Endothelial cell of umbilical vein (primary cell): ENCODE measurements around the gene GNAQ. TPM values are rescaled to one million over a fixed set of nuclear protein-coding genes. Genes with fewer than 3 reads are reported as not detected.

Experiments
- BruUV-seq: library from RNA; stranded (reverse); fragments of 400-500 nt; replicated peaks from 2 replicates; lab custom pipeline; 2021; lab: Mats Ljungman, UMichigan
- CTCF ChIA-PET: fragments of 300-600, 350-600 bp; sonication (Branson Sonifier 250); formaldehyde crosslinking; loops from one replicate; lab custom pipeline; 2021; ENCODE audit warnings: antibody characterized with exemption, inconsistent platforms; lab: Charles Lee
- POLR2A ChIA-PET: fragments of 300-600, 350-600 bp; sonication (Branson Sonifier 250); formaldehyde crosslinking; loops from one replicate; lab custom pipeline; 2021; ENCODE audit warnings: antibody characterized with exemption, inconsistent platforms; lab: Charles Lee
- DNase-seq: peaks from one replicate; pipeline ENCODE4 v3.0.0-alpha.2; 2011; ENCODE audit warnings: low read depth, low spot score
- FAIRE-seq: peaks from 2 replicates; lab custom pipeline; 2011; peaks lifted over from hg19 to GRCh38; lab: Jason Lieb, UNC
- H2AFZ ChIP-seq: 2 replicates; pipeline ENCODE4 v1.6.0; 2012; ENCODE audit warnings: low read depth, low read length, control low read depth, inconsistent platforms
- H3K27ac ChIP-seq: 2 replicates; pipeline ENCODE4 v1.5.1; 2011; ENCODE audit warnings: low read depth, mild to moderate bottlenecking, control low read depth, low read length, moderate library complexity; ENCODE audit not compliant: insufficient read depth
- H3K27me3 ChIP-seq, 2 experiments: 2 replicates each; pipeline versions ENCODE4 v1.6.0 to v1.6.1; 2011; ENCODE audit warnings: low read length in 2 of 2, mixed read lengths in 1 of 2; ENCODE audit not compliant: control insufficient read depth in 2 of 2, insufficient read depth in 2 of 2
- H3K36me3 ChIP-seq, 2 experiments: 2 replicates in 1 of 2; 3 replicates in 1 of 2; pipeline ENCODE4 v1.5.1; 2011; ENCODE audit warnings: low read length in 2 of 2, mild to moderate bottlenecking in 1 of 2, moderate library complexity in 1 of 2; ENCODE audit not compliant: control insufficient read depth in 2 of 2, insufficient read depth in 2 of 2; ENCODE audit errors: extremely low read depth in 1 of 2
- H3K4me1 ChIP-seq: 3 replicates; pipeline ENCODE4 v1.5.1; 2011; ENCODE audit warnings: mild to moderate bottlenecking, low read length; ENCODE audit not compliant: control insufficient read depth, insufficient read depth; ENCODE audit errors: extremely low read depth
- H3K4me2 ChIP-seq: 2 replicates; pipeline ENCODE4 v1.6.1; 2011; ENCODE audit warnings: low read length, control low read depth, mixed read lengths; ENCODE audit not compliant: insufficient read depth
- H3K4me3 ChIP-seq, 3 experiments: fragments of 200-600 bp in 1 of 3; sonication (generic), shearing (Covaris generic) in 1 of 3; replicated peaks in 1 of 3; 2 replicates each; pipeline ENCODE4 v1.5.1; 2011 to 2016; ENCODE audit warnings: control low read depth in 3 of 3, low read length in 3 of 3, mild to moderate bottlenecking in 2 of 3, inconsistent platforms in 1 of 3, low read depth in 1 of 3, moderate library complexity in 1 of 3; ENCODE audit not compliant: insufficient read depth in 1 of 3
- H3K79me2 ChIP-seq: 2 replicates; pipeline ENCODE4 v1.6.0; 2012; ENCODE audit warnings: low read length, inconsistent platforms; ENCODE audit not compliant: control insufficient read depth, insufficient read depth
- H3K9ac ChIP-seq: replicated peaks from 2 replicates; pipeline ENCODE3; 2011; ENCODE audit warnings: low read length, control low read depth; ENCODE audit not compliant: insufficient read depth; ENCODE audit errors: extremely low read depth
- H3K9me1 ChIP-seq: replicated peaks from 3 replicates; pipeline ENCODE4 v1.6.0; 2011; ENCODE audit warnings: mild to moderate bottlenecking, low read length; ENCODE audit not compliant: control insufficient read depth, insufficient read depth; ENCODE audit errors: extremely low read depth
- H3K9me3 ChIP-seq: replicated peaks from 2 replicates; pipeline ENCODE4 v1.5.1; 2012; ENCODE audit warnings: low read length, inconsistent platforms; ENCODE audit not compliant: control insufficient read depth, insufficient read depth
- H4K20me1 ChIP-seq: replicated peaks from 2 replicates; pipeline ENCODE3; 2011; ENCODE audit warnings: mild to moderate bottlenecking, low read length; ENCODE audit not compliant: control insufficient read depth, insufficient read depth; ENCODE audit errors: extremely low read depth
- GATA2 ChIP-seq: IDR thresholded peaks from 2 replicates; pipeline ENCODE4 v1.7.0; 2011; ENCODE audit warnings: low read depth, mild to moderate bottlenecking, moderate library complexity, mixed read lengths, low read length; ENCODE audit not compliant: insufficient read length, insufficient read depth
- JUN ChIP-seq: IDR thresholded peaks from 2 replicates; pipeline ENCODE4 v1.6.1; 2011; ENCODE audit warnings: borderline replicate concordance, low read depth; ENCODE audit not compliant: insufficient read length, insufficient read depth
- POLR2A ChIP-seq: IDR thresholded peaks from 2 replicates; pipeline ENCODE4 v1.6.1; 2012; ENCODE audit warnings: low read depth, mild to moderate bottlenecking, control low read depth, low read length
- POLR2AphosphoS5 ChIP-seq: IDR thresholded peaks from 2 replicates; pipeline ENCODE4 v1.6.1; 2012; ENCODE audit warnings: low read depth, mild to moderate bottlenecking, control low read depth, low read length, moderate library complexity; ENCODE audit not compliant: insufficient read depth
- dilution Hi-C: fragments of 300-500 bp; cut with MboI; formaldehyde crosslinking; loops from one replicate; pipeline ENCODE4 v1.15.0; 2019; ENCODE audit warnings: low sequenced_read_pairs; ENCODE audit not compliant: extremely low pct_ligation_motif_present
- intact Hi-C: fragments of 100-400 bp; cut with micrococcal nuclease; formaldehyde crosslinking; loops from one replicate; pipeline ENCODE4 v1.10.0; 2022
- polyA plus RNA-seq, 4 experiments: library from polyadenylated mRNA; depleted of rRNA in 3 of 4; stranded (reverse) in 3 of 4; unstranded in 1 of 4; fragments of >200 nt; gene quantifications; 2 replicates each; pipeline versions ENCODE4 v1.2.1 to v1.2.3, GENCODE V29; 2011 to 2012; ENCODE audit warnings: missing spikeins in 1 of 4
- total RNA-seq: library from RNA; stranded (reverse); gene quantifications from 2 replicates; pipeline ENCODE4 v1.2.3, GENCODE V29; 2021
- TF ChIP-seq, protein P1 (sequence below), 2 donors: IDR thresholded peaks; 1 replicate in 1 of 2; 2 replicates in 1 of 2; pipeline ENCODE4 v1.5.1; 2011; ENCODE audit warnings: low read length in 2 of 2, mild to moderate bottlenecking in 2 of 2, moderate library complexity in 2 of 2, control low read depth in 1 of 2, inconsistent platforms in 1 of 2, low read depth in 1 of 2; ENCODE audit not compliant: insufficient read depth in 1 of 2; ENCODE audit errors: extremely low read depth in 1 of 2

GNAQ gene
- total and polyA plus RNA-seq, 2 donors (not counting 3 experiments of a cell fraction or from before 2014, with no cell fraction given) = 26.1 to 67.3 TPM

DNA sequence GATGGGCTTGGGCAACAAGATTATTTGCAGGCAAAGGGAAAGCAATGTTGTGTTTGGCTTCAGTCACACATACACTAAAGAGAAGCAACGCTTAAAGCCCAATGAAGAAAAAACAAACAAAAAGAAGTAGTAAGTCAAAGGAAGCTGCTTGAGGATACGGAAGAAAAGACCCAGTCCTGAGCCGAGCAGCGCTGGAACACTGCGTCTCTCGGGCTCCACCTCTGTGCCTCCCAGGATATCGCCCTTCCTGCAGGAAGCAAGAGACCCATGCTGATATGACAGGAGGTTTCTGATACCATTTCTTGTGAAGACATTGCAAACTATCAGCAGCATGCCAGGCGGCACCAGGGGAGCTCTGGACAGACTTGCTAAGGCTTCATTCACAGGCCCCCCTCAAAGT lies 9.9 kb downstream of the GNAQ start:
- ChIA-PET CTCF (interaction anchor here (1.0 to 7.7 kb wide), 8 partner anchors 10 to 348 kb away, joined by 3 to 81 read pairs (median 5); partner anchors contain the start of gene GNAQ), POLR2A (interaction anchor here (0.9 kb wide), 1 partner anchor 11 kb away, joined by 3 read pairs; no protein-coding TSS in a partner anchor)
- Histone ChIP-seq H3K4me3 (peak overlapping the region in 1 of 3 experiments; percentile 28), H3K9me3 (no peaks in the 10 kb centered on the region), H3K9me1 (no peaks in the 10 kb centered on the region), H3K27me3 (no peaks in the 10 kb centered on the region), H3K36me3 (no peaks in the 10 kb centered on the region), H3K79me2 (peaks cover 94% of the 10 kb centered on the region), H3K4me1 (peaks cover 56% of the 10 kb centered on the region), H3K9ac (no peak overlapping the region), H3K4me2 (peak overlapping the region; percentile 56), H4K20me1 (peaks cover 5% of the 10 kb centered on the region), H3K27ac (peak overlapping the region; percentile 34), H2AFZ (no peak overlapping the region)
- dilution Hi-C loops (no loop called here), intact Hi-C loops (loop anchor here (1.0 to 5.0 kb wide), 3 partner anchors 9 to 309 kb away; no protein-coding TSS in a partner anchor)
- no TSS peak for BruUV-seq
- DNase-seq = peak; percentile 75
- TF ChIP-seq, protein P1, sequence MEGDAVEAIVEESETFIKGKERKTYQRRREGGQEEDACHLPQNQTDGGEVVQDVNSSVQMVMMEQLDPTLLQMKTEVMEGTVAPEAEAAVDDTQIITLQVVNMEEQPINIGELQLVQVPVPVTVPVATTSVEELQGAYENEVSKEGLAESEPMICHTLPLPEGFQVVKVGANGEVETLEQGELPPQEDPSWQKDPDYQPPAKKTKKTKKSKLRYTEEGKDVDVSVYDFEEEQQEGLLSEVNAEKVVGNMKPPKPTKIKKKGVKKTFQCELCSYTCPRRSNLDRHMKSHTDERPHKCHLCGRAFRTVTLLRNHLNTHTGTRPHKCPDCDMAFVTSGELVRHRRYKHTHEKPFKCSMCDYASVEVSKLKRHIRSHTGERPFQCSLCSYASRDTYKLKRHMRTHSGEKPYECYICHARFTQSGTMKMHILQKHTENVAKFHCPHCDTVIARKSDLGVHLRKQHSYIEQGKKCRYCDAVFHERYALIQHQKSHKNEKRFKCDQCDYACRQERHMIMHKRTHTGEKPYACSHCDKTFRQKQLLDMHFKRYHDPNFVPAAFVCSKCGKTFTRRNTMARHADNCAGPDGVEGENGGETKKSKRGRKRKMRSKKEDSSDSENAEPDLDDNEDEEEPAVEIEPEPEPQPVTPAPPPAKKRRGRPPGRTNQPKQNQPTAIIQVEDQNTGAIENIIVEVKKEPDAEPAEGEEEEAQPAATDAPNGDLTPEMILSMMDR (IDR thresholded peaks at IDR 0.05; ENCODE audit: extremely low read depth in 1 of 2, insufficient read depth in 1 of 2, low read depth in 1 of 2, low read length in 2 of 2) = peak in 1 of 2 donors; percentile 11
- peak; percentile 25 for TF ChIP-seq POLR2AphosphoS5
- TF ChIP-seq GATA2 = no peak
- no peak for TF ChIP-seq POLR2A
- TF ChIP-seq JUN = no peak
- FAIRE-seq = peak; percentile 81
